ENCODE results near the gene ZBTB8B.
A peak's percentile ranks its signal among the peaks of the same experiment; 100 is the strongest.
"Not testable (repeated sequence)": the region's sequence is repeated elsewhere in the genome, so short reads cannot be mapped to it uniquely, and the experiment has no call there.

ZBTB8B gene

DNA sequence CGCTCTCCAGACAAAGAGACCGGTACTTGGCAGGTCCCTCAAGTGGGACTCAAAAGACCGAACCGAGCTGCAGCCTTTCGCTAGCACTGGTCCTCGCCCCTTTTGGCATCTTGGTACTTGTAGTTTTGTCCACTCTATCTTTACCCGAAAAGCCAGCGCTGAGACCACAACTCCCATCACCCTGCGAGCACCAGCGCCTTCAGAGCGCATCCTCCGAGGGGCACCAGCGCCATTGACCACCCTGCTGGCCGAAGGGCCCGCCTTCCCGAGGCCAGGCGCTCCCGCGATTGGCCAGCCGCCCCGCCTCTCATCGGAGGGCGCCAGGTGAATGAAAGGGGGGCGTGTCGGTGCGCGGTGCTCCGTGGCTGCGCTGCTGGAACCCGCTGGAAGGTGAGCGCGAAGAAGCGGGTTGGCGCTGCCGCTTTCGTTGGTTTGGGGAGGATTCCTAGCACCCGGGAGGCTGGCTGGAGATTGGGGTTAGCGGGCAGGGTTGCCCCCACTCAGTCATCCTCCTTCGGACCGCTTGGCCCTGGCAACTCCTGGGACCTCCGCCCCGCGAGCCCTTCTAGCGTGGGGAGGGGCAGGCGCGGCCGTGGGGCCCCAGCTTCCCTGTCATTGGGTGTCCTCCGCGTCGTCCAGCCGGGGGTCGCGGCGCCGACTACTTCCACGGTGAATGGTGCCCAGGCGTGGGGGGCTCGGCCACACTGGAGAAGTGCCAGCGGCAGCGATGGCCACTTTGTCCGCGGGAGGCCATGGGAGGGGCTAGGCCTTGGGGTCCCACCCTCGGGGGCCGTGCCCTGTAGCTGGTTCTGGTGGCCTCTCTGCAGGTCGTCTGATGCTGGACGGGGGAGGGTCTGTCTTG is at the start of gene ZBTB8B:
Gene ZBTB8B, plus strand, starts transcription at position 357 of the 862 bp plus-strand sequence. CDS start 5,553 bp downstream, outside the sequence.
- peak; percentile 67 for DNase-seq

DNA sequence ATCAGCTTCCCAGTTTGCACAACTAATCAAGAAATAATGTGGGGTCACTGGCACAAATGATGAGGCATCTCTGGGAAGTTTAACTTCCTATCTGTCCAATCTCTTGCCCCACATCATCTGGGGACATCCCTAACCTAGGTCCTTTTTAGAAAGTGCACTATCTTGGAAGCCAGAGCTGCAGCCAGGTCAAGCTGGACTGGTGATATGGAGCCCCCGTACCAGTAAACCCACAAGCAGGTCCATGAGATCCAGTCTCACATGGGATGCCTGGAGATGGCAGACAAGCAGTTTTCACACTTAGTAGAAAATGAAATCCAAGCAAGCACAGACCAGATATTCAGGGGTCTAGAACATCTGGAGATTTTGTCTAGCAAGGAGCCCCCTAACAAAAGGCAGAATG is 43.1 kb upstream of the ZBTB8B start:
- DNase-seq: no peak

DNA sequence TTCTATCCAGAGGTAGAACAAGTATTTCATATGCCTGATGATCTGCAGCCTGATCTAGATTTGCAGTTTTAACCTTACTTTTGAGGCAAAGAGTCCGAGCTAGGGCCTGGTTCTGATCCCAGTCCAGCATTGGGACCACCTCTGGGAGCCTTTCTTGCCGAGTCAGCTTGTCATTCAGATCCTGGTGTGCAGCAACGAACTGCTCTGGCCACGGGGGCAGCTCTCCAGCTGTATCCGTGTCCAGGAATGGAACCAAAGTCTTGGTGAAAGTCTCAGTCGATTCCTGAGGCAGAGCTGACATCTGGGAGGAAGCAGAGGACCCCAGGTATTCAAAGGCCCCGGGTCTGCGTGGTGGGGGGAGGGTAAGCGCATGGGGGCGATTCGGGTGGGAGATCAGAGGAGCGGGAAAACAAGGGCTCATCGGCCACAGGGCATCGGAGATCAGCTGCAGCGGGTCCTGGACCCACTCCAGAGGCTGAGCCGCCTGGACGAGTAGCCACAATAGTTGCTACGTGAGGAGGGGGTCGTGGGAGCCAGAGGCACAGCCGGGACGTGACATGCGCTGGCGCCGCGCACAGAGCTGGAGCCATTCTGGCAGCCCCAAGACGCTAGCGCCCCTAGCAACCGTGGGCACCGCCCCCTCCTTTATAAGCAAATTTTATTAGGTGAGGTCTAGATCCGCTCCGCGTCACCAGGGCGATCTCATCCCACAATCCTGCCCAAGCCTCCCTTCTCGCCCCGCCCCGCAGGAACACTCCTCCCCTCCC is 38.2 kb upstream of the ZBTB8B start:
- no peak for DNase-seq

DNA sequence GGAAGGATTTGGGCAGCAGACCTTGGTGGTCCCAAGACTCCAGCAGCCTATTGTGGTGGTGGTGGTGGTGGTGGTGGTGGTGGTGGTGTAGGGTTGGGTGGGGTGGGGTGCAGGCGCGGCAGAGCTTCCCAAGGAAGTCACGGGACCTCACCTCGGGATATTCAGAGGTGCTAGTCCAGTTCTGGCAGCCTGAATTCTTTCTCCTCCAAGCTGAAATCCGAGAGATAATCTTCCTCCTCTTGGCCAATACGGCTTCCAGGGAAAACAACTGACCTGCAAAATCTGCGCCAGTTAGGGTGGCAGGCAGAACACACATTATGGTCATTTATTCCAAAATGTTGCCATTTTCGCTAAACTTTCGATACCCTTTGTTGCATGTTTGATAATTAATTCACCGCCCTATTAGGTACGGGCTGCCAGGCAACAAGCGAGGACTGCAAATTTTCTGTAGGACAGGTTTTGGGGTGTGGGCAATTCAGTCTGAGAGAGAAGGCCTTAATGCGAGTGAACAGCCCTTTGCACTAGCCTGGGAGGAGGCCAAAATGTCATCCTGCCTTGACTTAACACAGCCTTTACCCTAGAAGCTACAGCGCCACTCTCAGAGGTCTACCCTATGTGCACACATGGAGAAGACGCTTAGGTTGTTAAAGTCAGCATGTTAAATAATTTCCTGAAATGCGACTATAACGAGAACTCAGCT is 37.5 kb upstream of the ZBTB8B start:
- DNase-seq: no peak

DNA sequence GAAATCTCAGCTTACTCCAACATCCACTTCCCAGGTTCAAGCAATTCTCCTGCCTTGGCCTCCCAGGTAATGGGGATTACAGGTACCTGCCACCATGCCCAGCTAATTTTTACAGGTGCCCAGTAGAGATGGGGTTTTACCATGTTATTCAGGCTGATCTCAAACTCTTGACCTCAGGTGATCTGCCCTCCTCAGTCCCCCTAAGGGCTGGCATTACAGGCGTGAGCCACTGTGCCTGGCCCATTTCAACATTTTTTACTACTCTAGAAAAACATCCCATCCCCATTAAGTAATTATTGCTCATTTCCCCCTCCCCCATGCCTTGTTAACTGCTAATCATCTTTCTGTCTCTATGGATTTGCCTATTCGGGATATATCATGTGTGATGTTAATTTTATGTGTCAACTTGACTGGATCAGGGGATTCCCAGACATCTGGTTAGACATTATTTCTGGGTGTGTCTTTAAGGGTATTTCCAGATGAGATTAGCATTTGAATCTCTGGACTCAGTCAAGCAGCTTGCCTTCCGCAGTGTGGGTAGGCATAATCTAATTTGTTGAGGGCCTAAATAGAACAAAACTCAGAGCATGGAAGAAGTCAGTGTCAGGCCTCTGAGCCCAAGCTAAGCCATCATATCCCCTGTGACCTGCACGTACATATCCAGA is 33.0 kb upstream of the ZBTB8B start:
- DNase-seq: no peak

DNA sequence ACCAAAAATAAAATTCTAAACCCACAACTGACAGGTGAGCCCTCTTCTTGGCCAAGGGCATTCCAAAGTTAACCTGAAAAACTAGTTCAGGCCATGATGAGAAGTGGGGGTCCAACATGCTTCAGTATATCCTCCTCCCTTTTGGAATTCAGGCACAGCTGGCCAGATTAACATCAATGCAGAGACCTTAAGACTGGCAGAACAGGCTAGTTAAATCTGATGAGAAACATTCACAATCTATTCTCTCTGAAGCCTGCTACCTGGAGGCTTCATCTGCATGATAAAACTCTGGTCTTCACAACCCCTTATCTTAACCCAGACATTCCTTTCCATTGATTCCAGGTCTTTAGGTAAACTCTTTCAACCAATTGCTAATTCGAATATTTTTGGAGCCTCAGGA is 26.7 kb upstream of the ZBTB8B start:
- DNase-seq: no peak

DNA sequence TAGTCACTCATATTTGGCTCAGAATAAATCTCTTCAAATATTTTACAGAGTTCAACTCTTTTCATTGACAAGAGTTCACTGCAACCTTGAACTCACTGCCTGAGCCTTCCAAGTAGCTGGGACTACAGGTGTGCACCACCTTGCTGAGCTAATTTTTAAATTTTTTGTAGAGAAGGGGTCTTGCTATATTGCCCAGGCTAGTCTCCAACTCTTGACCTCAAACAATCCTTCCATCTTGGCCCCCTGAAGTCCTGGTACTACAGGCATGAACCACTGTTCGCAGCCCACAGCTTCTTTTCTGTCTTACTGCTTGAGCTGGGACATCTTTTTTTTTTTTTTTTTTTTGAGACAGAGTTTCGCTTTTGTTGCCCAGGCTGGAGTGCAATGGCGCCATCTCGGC is 26.1 kb upstream of the ZBTB8B start:
- DNase-seq: not testable (repeated sequence)

DNA sequence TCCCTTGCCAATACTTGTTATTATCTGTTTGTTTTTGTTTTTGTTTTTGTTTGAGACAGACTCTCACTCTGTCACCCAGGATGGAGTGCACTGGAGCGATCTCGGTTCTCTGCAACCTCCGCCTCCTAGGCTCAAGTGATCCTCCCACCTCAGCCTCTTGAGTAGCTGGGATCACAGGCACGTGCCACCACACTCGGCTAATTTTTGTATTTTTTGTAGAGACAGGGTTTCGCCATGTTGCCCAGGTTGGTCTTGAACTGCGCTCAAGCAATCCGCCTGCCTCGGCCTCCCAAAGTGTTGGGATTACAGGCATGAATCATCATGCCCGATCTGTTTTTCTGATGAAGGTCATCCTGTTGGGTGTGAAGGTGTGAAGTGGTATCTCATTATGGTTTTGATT is 23.4 kb upstream of the ZBTB8B start:
- DNase-seq: not testable (repeated sequence)

DNA sequence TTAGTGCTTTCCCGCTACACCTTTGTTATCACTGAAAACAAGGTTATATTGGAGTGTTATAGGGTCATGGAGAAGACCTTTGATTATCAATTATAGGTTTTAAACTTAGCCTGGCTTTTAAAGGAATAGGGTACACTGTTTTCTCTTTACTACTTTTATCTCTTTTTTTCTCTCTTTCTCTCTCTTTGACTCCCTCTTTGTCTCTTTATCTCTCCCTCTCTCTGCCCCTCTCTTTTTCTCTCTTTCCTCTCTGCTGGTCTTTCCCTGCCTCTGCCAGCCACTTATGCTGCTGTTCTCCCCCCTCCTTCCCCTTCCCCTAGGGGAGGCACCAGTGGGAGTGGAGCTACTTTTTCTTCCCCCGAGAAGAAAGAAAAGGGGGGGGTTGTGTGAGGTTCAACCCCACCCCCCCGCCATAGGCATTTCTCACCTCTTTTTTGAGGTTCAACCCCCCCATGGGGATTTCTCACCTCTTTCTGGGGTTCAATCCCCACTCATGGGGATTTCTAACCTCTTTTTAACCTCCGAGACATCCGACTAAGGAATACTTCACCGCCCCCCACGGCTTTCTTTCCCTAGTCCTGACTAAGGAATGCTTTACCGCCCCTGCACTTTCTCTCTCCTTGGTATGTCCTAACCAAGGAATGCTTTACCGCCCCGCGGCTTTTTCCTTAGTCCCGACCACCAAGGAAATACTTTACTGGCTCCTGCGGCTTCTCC is 17.2 kb upstream of the ZBTB8B start:
- no peak for DNase-seq

DNA sequence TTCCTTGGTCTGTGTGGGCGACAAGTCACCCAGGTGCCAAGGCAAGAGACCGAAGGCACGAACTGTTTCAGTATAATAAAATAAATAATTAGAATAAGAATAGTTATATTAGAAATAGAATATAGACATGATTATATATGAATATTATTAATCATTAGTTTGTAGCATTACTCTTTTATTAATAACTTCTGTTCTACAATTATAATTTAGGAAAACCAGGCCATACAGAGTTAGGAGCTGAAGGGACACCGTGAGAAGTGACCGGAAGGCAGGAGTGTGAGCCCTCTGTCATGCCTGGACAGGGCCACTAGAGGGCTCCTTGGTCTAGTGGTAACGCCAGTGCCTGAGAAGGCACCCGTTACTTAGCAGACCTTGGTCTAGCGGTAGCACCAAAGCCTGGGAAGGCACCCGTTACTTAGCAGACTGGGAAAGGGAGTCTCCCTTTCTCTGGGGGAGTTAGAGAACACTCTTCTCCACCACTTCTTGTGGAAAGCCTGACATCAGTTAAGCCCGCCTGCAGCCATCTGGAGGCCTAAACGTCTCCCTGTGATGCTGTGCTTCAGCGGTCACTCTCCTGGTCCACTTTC is 16.6 kb upstream of the ZBTB8B start:
- peak; percentile 68 for DNase-seq

DNA sequence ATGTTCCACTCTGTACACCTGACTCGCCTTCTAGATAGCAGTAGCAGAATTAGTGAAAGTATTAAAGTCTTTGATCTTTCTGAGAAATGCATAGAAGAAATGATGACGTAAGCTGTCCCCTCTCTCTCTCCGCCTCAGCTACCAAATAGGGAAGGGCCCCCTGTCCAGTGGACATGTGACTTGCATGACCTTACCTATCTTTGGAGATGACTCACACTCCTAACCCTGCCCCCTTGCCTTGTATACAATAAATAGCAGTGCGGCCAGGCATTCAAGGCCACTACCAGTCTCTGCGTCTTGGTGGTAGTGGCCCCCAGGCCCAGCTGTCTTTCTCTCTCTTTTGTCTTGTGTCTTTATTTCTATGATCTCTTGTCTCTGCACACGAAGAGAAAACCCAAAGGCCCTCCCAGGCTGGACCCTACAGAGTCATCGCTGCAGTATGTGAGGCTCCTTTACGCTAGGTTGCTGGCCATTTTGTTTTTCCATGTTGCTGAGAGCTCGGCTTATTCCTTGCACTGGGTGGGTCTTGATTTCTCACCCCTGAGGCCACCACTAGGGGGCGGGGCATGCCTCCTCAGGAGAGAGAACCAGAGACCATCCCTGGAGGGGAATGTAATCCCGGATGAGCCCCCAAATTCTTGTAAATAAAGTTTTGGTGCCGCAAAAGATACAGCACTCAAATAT is 16.0 kb upstream of the ZBTB8B start:
- peak; percentile 49 for DNase-seq

DNA sequence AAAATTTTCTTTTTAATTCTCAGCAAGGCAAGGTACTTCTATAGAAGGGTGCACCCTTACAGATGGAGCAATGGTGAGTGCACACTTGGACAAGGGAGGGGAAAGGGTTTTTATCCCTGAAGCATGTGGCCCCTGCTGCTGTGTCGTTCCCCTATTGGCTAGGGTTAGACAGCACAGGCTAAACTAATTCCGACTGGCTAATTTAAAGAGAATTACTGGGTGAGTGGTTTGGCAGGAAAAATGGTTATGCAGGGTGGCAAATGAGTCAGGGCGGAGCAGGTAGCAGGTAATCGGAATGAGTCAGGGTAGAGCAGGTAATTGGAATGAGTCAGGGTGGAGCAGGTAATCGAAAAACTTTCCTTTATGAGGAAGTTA is 15.4 kb upstream of the ZBTB8B start:
- not testable (repeated sequence) for DNase-seq

DNA sequence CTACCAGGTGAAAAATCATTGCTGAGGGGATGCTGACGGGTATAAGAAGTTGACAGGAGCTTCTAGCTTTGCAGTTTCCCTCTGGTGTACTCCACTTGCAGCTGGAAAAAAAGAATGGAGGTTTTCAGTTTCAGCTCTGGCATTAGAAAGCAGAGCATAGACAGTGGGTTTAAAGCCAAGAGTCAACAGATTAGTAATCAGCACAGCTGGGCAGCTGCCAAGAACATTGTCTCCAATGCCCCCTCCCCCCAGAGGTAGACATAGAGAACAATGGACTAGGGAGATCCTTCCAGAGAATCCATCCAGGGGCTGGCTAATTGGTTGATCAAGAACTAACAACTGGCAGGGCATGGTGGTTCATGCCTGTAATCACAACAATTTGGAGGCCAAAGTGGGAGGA is 10.1 kb upstream of the ZBTB8B start:
- DNase-seq: no peak

DNA sequence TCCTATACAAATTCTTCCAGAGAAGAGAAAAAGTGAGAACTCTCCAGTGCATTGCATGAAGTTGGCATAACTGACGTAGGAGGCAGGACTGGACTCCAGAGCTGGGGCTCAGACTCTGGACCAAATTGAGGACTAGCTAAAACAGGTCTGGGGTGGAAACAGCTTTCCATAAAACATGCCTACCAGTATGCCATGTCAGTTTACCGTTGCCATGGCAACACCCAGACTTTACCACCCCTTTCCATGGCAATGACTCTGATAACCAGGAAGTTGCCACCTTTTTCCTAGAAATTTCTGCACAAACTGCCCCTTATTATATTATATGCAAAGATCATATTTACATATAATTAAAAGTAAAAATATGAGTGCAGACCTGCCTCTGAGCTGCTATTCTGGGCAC is 8.9 kb upstream of the ZBTB8B start:
- DNase-seq: no peak

DNA sequence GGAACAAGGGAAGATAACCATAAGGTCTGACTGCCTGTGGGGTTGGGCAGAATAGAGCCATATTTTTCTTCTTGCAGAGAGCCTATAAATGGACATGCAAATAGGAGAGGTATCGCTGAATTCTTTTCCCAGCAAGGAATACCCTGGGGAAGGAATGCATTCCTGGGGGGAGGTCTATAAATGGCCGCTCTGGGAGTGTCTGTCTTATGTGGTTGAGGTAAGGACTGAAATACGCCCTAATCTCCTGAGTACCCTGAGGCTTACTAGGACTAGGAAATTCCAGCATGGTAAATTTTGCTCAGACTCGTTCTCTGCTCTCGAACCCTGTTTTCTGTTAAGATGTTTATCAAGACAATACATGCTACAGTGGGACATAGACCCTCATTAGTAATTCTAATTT is 6.1 kb upstream of the ZBTB8B start:
- DNase-seq: not testable (repeated sequence)

DNA sequence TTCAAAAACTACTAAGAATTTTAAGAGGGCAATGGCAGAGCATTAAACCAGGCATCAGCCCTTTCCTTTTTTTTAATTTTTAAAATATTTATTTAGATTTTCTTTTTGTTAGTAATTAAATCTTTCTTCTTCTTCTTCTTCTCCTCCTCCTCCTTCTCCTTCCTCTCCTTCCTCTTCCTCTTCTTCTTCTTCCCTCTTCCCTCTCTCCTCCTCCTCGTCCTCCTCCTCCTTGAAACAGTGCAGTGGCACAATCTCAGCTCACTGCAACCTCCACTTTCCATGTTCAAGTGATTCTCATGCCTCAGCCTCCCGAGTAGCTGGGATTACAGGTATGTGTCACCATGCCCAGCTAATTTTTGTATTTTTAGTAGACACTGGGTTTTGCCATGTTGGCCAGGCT is 1.9 kb upstream of the ZBTB8B start:
- DNase-seq: not testable (repeated sequence)

DNA sequence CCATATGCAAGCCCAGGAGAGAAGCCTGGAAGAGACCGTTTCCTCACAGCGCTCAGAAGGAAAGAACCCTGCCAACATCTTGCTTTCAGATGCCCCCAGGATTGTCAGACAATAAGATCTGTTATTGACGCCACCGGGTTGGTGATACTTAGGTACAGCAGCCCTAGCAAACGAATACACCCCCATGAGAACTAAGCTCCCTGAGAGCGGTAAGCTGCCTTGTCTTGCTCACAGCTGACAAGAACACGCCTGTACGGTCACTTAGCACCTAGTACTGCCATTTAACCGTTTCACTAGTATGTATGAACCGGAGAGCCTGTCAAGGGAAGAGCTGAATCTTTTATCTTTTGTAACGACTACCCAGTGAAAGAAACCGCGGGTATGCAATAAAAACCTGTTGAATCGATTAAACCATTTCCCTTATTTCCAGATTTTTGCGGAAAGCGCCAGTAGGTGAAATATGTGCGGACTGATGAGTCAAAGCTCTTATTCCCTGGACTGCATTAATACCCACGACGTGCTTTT is 619 bp upstream of the ZBTB8B start:
- no peak for DNase-seq

DNA sequence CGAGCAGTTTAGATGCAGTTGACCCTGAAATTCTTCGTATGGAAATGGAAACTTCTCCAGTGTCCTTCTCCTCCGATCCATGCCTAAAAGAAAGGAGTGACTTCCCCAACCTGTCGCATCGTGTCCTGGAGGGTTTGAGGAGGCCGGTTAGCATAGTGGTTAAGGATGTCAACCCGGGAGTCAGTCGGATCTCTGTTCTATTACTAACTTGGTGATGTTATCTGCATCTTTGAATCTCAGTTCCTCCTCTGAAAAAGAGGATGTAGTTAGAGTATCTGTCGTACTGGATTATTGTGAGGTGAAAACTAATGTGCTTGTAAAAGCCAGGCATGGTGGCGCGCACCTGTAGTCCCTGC is 684 bp downstream of the ZBTB8B start:
- no peak for DNase-seq

DNA sequence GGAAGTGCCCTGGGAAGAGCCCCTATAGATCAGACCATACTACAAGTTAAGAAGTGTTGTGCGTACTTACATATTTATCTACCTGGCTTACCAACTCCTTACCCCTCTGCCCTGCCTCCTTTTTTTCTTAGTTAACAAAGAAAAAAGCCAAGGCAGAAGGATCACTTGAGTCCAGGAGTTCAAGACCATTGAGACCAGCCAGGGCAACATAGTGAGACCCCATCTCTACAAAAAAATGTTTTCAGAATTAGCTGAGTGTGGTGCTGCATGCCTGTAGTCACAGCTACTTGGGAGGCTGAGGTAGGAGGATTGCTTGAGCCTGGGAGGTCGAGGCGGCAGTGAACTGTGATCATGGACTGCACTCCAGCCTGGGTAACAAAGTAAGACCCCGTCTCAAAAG is 1.9 kb downstream of the ZBTB8B start:
- no peak for DNase-seq

DNA sequence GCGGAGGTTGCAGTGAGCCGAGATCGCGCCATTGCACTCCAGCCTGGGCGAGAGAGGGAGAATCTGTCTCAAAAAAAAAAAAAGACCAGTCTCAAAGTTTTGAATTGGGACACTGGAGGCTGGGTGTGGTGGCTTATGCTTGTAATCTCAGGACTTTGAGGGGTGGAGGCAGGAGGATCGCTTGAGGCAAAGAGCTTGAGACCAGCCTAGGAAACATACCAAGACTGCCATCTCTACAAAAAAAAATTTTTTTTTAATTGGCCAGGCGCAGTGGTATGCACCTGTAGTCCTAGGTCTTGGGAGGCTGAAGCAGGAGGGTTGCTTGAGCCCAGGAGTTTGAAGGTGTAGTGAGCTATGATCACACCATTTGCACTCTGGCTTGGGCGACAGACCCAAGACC is 3.9 kb downstream of the ZBTB8B start:
- no peak for DNase-seq

DNA sequence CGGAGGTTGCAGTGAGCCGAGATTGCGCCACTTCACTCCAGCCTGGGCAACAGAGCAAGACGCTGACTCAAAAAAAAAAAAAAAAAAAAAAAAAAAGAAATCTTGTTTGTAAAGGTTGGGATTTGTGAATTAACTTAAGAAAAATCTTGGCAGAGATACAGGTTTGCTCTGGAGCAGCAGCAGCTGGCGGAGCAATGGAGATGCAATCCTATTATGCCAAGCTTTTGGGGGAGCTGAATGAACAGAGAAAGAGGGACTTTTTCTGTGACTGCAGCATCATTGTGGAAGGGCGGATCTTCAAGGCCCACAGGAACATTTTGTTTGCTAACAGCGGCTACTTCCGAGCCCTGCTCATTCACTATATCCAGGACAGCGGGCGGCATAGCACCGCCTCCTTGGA is 5.6 kb downstream of the ZBTB8B start:
- DNase-seq: no peak

Data from stimulated activated CD8-positive, alpha-beta memory T cell treated with anti-CD3 and anti-CD28 coated beads, Interleukin-4, amount 100 ng/mL, for 48 hours (primary cell).